Fibroblast of lung (primary cell): Measurements from ENCODE around the gene TNFSF13.

ENCODE experiments used
- CTCF ChIP-seq, 2 donors: IDR thresholded peaks in 1 of 2; conservative IDR thresholded peaks in 1 of 2; 1 replicate in 1 of 2; 2 replicates in 1 of 2; pipeline ENCODE4 v1.5.1; 2011 to 2012; ENCODE audit warnings: low read length in 2 of 2, control low read depth in 1 of 2, inconsistent platforms in 1 of 2, low read depth in 1 of 2, mild to moderate bottlenecking in 1 of 2
- EZH2 ChIP-seq: IDR thresholded peaks from 2 replicates; pipeline ENCODE4 v1.5.1; 2012; ENCODE audit warnings: low read length, control low read depth, mild to moderate bottlenecking; ENCODE audit errors: missing control alignments

GRCh38 chr17:7512824-7513540, 45.6 kb upstream of the TNFSF13 start:
- TF ChIP-seq CTCF (conservative IDR thresholded peaks at IDR 0.05 in 1 of 2, IDR thresholded peaks at IDR 0.05 in 1 of 2; ENCODE audit: low read depth in 1 of 2, low read length in 2 of 2) (no peak), EZH2 (no peak)
